Fibroblast of the aortic adventitia (primary cell): ENCODE results near the gene TCP10L. TPM values are rescaled to one million over a fixed set of nuclear protein-coding genes. Genes with fewer than 3 reads are reported as not detected.
"Not testable (repeated sequence)": the region's sequence is repeated elsewhere in the genome, so short reads cannot be mapped to it uniquely, and the experiment has no call there.

Experiments used
- DNase-seq: peaks from one replicate; pipeline ENCODE4 v3.0.0-alpha.2; 2010; ENCODE audit warnings: low read depth
- H3K4me3 ChIP-seq: 2 replicates; pipeline ENCODE4 v1.5.1; 2011; ENCODE audit warnings: low read depth, mild to moderate bottlenecking, control low read depth, low read length, moderate library complexity
- CTCF ChIP-seq: IDR thresholded peaks from 2 replicates; pipeline ENCODE4 v1.5.1; 2011; ENCODE audit warnings: mild to moderate bottlenecking, low read length, control low read depth, inconsistent platforms; ENCODE audit not compliant: insufficient read depth
- total RNA-seq: library from RNA; depleted of rRNA; stranded (reverse); fragments of >200 nt; gene quantifications from 2 replicates; pipeline ENCODE4 v1.2.3, GENCODE V29; 2012; ENCODE audit warnings: low replicate concordance

TCP10L gene
- total RNA-seq, 1 donor, result 0.45 TPM

GRCh38 chr21:32547018-32547417 lies 38.3 kb downstream of the TCP10L start:
- H3K4me3 ChIP-seq, result no peak overlapping the region
- no peak for DNase-seq
- TF ChIP-seq CTCF, result no peak

GRCh38 chr21:32545948-32546441 lies 39.3 kb downstream of the TCP10L start:
- H3K4me3 ChIP-seq, result no peak overlapping the region
- TF ChIP-seq CTCF, result no peak
- peak; percentile 28 for DNase-seq

GRCh38 chr21:32544697-32545096 lies 40.6 kb downstream of the TCP10L start:
- peak; percentile 35 for DNase-seq
- TF ChIP-seq CTCF, result no peak

GRCh38 chr21:32543975-32544374 lies 41.3 kb downstream of the TCP10L start:
- no peak overlapping the region for H3K4me3 ChIP-seq
- TF ChIP-seq CTCF, result no peak
- DNase-seq, result no peak

More at GRCh38 chr21:32544697-32545096, 40.6 kb downstream of the TCP10L start:
- H3K4me3 ChIP-seq, result no peak overlapping the region

GRCh38 chr21:32543056-32543455 lies 42.3 kb downstream of the TCP10L start:
- not testable (repeated sequence) for H3K4me3 ChIP-seq, DNase-seq

- DNase-seq, result no peak
- TF ChIP-seq CTCF, result no peak
- H3K4me3 ChIP-seq, result no peak overlapping the region
These were observed 45.9 kb downstream of the TCP10L start for GRCh38 chr21:32539378-32539777.

- DNase-seq, result no peak
- no peak overlapping the region for H3K4me3 ChIP-seq
- no peak for TF ChIP-seq CTCF
These were observed 47.1 kb downstream of the TCP10L start for GRCh38 chr21:32538147-32538792.
